Anterior cingulate cortex (tissue), 58 donors: ENCODE measurements around the gene SPATA6.

Experiments
- DNase-seq, 58 donors: peaks; one replicate each; lab custom pipeline; 2025; lab: John Stamatoyannopoulos, UW

Gene SPATA6

GRCh38 chr1:48266576-48266975 lies 205.4 kb downstream of the SPATA6 start:
- DNase-seq = no peak

- no peak for DNase-seq
Measured at GRCh38 chr1:48263041-48263440, 209.0 kb downstream of the SPATA6 start.

GRCh38 chr1:48261881-48262400 lies 210.1 kb downstream of the SPATA6 start:
- no peak for DNase-seq

GRCh38 chr1:48258106-48258505 lies 213.9 kb downstream of the SPATA6 start:
- no peak for DNase-seq

GRCh38 chr1:48254254-48254653 lies 217.8 kb downstream of the SPATA6 start:
- no peak for DNase-seq

- DNase-seq = no peak
Measured at GRCh38 chr1:48251821-48252220, 220.2 kb downstream of the SPATA6 start.

GRCh38 chr1:48251323-48251722 lies 220.7 kb downstream of the SPATA6 start:
- no peak for DNase-seq

- no peak for DNase-seq
Measured at GRCh38 chr1:48250572-48250971, 221.4 kb downstream of the SPATA6 start.

- DNase-seq = no peak
Measured at GRCh38 chr1:48249868-48250267, 222.1 kb downstream of the SPATA6 start.

GRCh38 chr1:48248356-48248755 lies 223.6 kb downstream of the SPATA6 start:
- DNase-seq = no peak

- DNase-seq = peak in 9 of 58 donors; percentile 4 to 41 (median 15)
Measured at GRCh38 chr1:48246727-48247126, 225.3 kb downstream of the SPATA6 start.
